WTC11 (cell line): ENCODE results near the gene ABHD17C. TPM values are rescaled to one million over a fixed set of nuclear protein-coding genes. Genes with fewer than 3 reads are reported as not detected.

ENCODE experiments used
- ATAC-seq: fragments of 200-7000 bp; cut with Tn5 transposase; 2 replicates; pipeline ENCODE4 v1.10.0; 2021; ENCODE audit warnings: mild to moderate bottlenecking, moderate library complexity
- CTCF ChIA-PET: fragments of 300-600 bp; sonication (Branson Sonifier 250); formaldehyde crosslinking; loops from one replicate; lab custom pipeline; 2021; ENCODE audit warnings: antibody characterized with exemption; lab: Charles Lee
- POLR2A ChIA-PET: fragments of 350-600 bp; sonication (Branson Sonifier 250); formaldehyde crosslinking; loops from one replicate; lab custom pipeline; 2021; ENCODE audit warnings: antibody characterized with exemption; lab: Charles Lee
- DNase-seq: peaks from one replicate; pipeline ENCODE4 v3.0.0; 2021; ENCODE audit warnings: low spot score
- H3K27ac Mint-ChIP-seq: 2 replicates; pipeline ENCODE4 v1.8.0; 2021; ENCODE audit warnings: mixed read lengths
- H3K27me3 Mint-ChIP-seq: 2 replicates; pipeline ENCODE4 v1.8.0; 2021; ENCODE audit warnings: low read depth, mild to moderate bottlenecking, moderate library complexity, mixed read lengths
- H3K36me3 Mint-ChIP-seq: 2 replicates; pipeline ENCODE4 v1.8.0; 2021; ENCODE audit warnings: mixed read lengths
- H3K4me1 Mint-ChIP-seq: 2 replicates; pipeline ENCODE4 v1.8.0; 2022; ENCODE audit warnings: mixed read lengths
- H3K4me3 Mint-ChIP-seq: 2 replicates; pipeline ENCODE4 v1.8.0; 2021; ENCODE audit warnings: mild to moderate bottlenecking, moderate library complexity, mixed read lengths
- H3K9me3 Mint-ChIP-seq: 2 replicates; pipeline ENCODE4 v1.8.0; 2021; ENCODE audit warnings: mixed read lengths
- AFF4 ChIP-seq: sonication (generic); formaldehyde crosslinking; IDR thresholded peaks from 2 replicates; pipeline ENCODE4 v1.8.1; 2023; ENCODE audit warnings: mild to moderate bottlenecking, missing genetic modification reagents, borderline replicate concordance
- AR ChIP-seq: fragments of 250-450 bp; sonication (Bioruptor Pico); IDR thresholded peaks from 2 replicates; pipeline ENCODE4 v1.9.0; 2021; ENCODE audit warnings: mild to moderate bottlenecking
- ARID4B ChIP-seq: sonication (generic); formaldehyde crosslinking; IDR thresholded peaks from 2 replicates; pipeline ENCODE4 v1.8.0; 2023; ENCODE audit warnings: missing genetic modification reagents, mild to moderate bottlenecking, borderline replicate concordance
- CREB1 ChIP-seq: sonication (generic); formaldehyde crosslinking; IDR thresholded peaks from 2 replicates; pipeline ENCODE4 v1.8.0; 2023; ENCODE audit warnings: mild to moderate bottlenecking, missing genetic modification reagents
- E2F4 ChIP-seq: sonication (generic); formaldehyde crosslinking; IDR thresholded peaks from 2 replicates; pipeline ENCODE4 v1.8.1; 2022; ENCODE audit warnings: low read depth, mild to moderate bottlenecking, moderate library complexity, missing genetic modification reagents, borderline replicate concordance
- ESRRA ChIP-seq: sonication (generic); formaldehyde crosslinking; IDR thresholded peaks from 2 replicates; pipeline ENCODE4 v1.8.1; 2022; ENCODE audit warnings: mild to moderate bottlenecking, missing genetic modification reagents, borderline replicate concordance
- HMGXB4 ChIP-seq: sonication (generic); formaldehyde crosslinking; IDR thresholded peaks from 2 replicates; pipeline ENCODE4 v1.8.1; 2023; ENCODE audit warnings: mild to moderate bottlenecking, moderate library complexity, missing genetic modification reagents
- KAT7 ChIP-seq: sonication (generic); formaldehyde crosslinking; IDR thresholded peaks from 2 replicates; pipeline ENCODE4 v1.8.1; 2023; ENCODE audit warnings: missing genetic modification reagents, mild to moderate bottlenecking, borderline replicate concordance
- NFE2L1 ChIP-seq: sonication (generic); formaldehyde crosslinking; IDR thresholded peaks from 2 replicates; pipeline ENCODE4 v1.8.1; 2023; ENCODE audit warnings: missing genetic modification reagents
- NR3C1 ChIP-seq: sonication (generic); formaldehyde crosslinking; conservative IDR thresholded peaks from 2 replicates; pipeline ENCODE4 v1.8.1; 2023; ENCODE audit warnings: low read depth, mild to moderate bottlenecking, missing genetic modification reagents
- SMAD3 ChIP-seq: sonication (generic); formaldehyde crosslinking; IDR thresholded peaks from 2 replicates; pipeline ENCODE4 v1.8.0; 2022; ENCODE audit warnings: missing genetic modification reagents, mild to moderate bottlenecking, borderline replicate concordance
- SOX15 ChIP-seq: fragments of 250-450 bp; sonication (Bioruptor Pico); IDR thresholded peaks from 2 replicates; pipeline ENCODE4 v1.9.0; 2021; ENCODE audit warnings: mild to moderate bottlenecking
- SP1 ChIP-seq: sonication (generic); formaldehyde crosslinking; conservative IDR thresholded peaks from 2 replicates; pipeline ENCODE4 v1.8.1; 2022; ENCODE audit warnings: missing genetic modification reagents
- USF1 ChIP-seq: sonication (generic); formaldehyde crosslinking; IDR thresholded peaks from 2 replicates; pipeline ENCODE4 v1.8.0; 2022; ENCODE audit warnings: mild to moderate bottlenecking, missing genetic modification reagents
- ZMAT4 ChIP-seq: fragments of 250-450 bp; sonication (Bioruptor Pico); IDR thresholded peaks from 2 replicates; pipeline ENCODE4 v1.9.0; 2021; ENCODE audit warnings: mild to moderate bottlenecking
- ZNF263 ChIP-seq: sonication (generic); formaldehyde crosslinking; IDR thresholded peaks from 2 replicates; pipeline ENCODE4 v1.8.1; 2022; ENCODE audit warnings: low read depth, mild to moderate bottlenecking, moderate library complexity, missing genetic modification reagents
- ZNF512 ChIP-seq: sonication (generic); formaldehyde crosslinking; IDR thresholded peaks from 2 replicates; pipeline ENCODE4 v1.8.1; 2022; ENCODE audit warnings: missing genetic modification reagents, borderline replicate concordance
- total RNA-seq: library from RNA; stranded (reverse); gene quantifications from 3 replicates; pipeline ENCODE4 v1.2.3, GENCODE V29; 2021

Gene ABHD17C
- total RNA-seq, 1 experiment from 2014 or later: 29.0 TPM

- TF ChIP-seq E2F4 (CRISPR knock-in tag) (no peak), USF1 (CRISPR knock-in tag) (no peak), ESRRA (CRISPR knock-in tag) (no peak), AFF4 (CRISPR knock-in tag) (no peak), SOX15 (no peak)
These were observed 73.0 kb downstream of the ABHD17C start (continued) for GRCh38 chr15:80768158-80768557.

GRCh38 chr15:80769153-80769828 is 74.2 kb downstream of the ABHD17C start:
- DNase-seq: no peak
- Mint-ChIP-seq H3K4me1 (peaks cover 5% of the 10 kb centered on the region), H3K9me3 (peaks cover 6% of the 10 kb centered on the region), H3K27me3 (no peaks in the 10 kb centered on the region), H3K27ac (no peak overlapping the region), H3K4me3 (no peak overlapping the region), H3K36me3 (no peaks in the 10 kb centered on the region)
- ChIA-PET CTCF (no interaction called here), POLR2A (no interaction called here)
- no peak for ATAC-seq
- TF ChIP-seq NR3C1 (CRISPR knock-in tag) (no peak), ZNF263 (no peak), ZNF512 (no peak), NFE2L1 (CRISPR knock-in tag) (no peak), CREB1 (CRISPR knock-in tag) (no peak), SP1 (no peak), AR (CRISPR knock-in tag) (no peak), ESRRA (CRISPR knock-in tag) (no peak), ARID4B (CRISPR knock-in tag) (no peak), SMAD3 (CRISPR knock-in tag) (no peak), HMGXB4 (no peak), KAT7 (CRISPR knock-in tag) (no peak), ZMAT4 (CRISPR knock-in tag) (no peak)
